ENCODE measurements around the gene HRH1.
"Not testable (repeated sequence)": the region's sequence is repeated elsewhere in the genome, so short reads cannot be mapped to it uniquely, and the experiment has no call there.

HRH1 gene

DNA sequence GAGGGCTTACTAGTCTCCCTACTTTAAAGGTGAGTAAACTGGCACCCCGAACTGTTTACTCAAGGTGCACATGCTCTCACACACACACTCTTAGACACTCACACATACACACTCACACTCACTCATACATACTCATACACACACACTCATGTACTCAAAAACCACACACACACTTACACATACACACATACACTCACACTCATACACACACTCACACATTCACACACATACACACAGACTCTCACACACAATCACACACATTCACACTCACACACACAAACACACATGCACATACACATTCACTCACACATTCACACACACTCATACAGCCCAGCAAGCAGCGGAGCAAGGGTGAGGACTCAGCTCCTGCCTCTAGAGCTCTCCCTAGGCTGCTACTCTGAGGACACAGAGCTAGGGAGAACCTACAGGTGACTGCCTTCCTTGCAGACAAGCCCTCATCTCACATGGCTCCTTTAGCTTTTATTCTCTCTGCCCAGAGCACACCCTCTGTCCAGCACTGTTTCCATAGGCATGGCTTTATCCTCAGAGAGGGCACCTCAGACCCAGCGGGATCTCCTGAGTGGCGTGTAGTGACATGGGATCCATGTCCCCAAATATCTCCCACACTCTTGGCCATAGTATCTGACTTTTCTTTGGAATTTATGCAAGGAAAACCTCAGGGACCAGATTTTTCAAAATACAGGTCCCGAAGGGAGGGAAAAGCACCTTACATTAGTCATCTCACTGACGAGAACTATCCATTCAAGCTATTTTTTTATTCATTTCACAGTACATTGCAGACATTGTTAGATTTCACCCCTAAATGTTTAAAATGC lies 91.8 kb downstream of the HRH1 start:
- H3K4me1 ChIP-seq (ENCODE audit: control insufficient read depth, insufficient read depth, low read length) = no peaks in the 10 kb centered on the region
- no peaks in the 10 kb centered on the region for H3K9me3 ChIP-seq (ENCODE audit: control insufficient read depth, insufficient read depth, low read length)
- no peaks in the 10 kb centered on the region for H3K27me3 ChIP-seq (ENCODE audit: control insufficient read depth, insufficient read depth, low read length)
- no peaks in the 10 kb centered on the region for H3K36me3 ChIP-seq (ENCODE audit: control insufficient read depth, insufficient read depth, low read length)
- no peak overlapping the region for H3K4me3 ChIP-seq (ENCODE audit: low read depth, low read length)
- no peak overlapping the region for H3K9ac ChIP-seq (ENCODE audit: low read depth, low read length)
- H3K27ac ChIP-seq (ENCODE audit: low read depth, low read length) = no peak overlapping the region

DNA sequence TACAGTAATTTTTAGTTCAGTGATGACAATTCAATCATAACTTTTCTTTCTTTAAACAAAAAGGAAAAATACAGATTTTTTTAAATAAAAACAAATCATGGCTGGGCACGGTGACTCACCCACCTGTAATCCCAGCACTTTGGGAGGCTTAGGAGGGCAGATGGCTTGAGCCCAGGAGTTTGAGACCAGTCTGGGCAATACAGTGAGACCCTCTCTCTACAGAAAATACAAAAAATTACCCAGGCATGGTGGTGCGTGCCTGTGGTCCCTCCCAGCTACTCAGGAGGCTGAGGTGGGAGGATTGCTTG lies 92.3 kb downstream of the HRH1 start:
- Histone ChIP-seq H3K9me3 (ENCODE audit: control insufficient read depth, insufficient read depth, low read length) (no peaks in the 10 kb centered on the region), H3K27ac (ENCODE audit: low read depth, low read length) (no peak overlapping the region), H3K4me1 (ENCODE audit: control insufficient read depth, insufficient read depth, low read length) (no peaks in the 10 kb centered on the region), H3K4me3 (ENCODE audit: low read depth, low read length) (no peak overlapping the region), H3K27me3 (ENCODE audit: control insufficient read depth, insufficient read depth, low read length) (no peaks in the 10 kb centered on the region), H3K9ac (ENCODE audit: low read depth, low read length) (no peak overlapping the region), H3K36me3 (ENCODE audit: control insufficient read depth, insufficient read depth, low read length) (no peaks in the 10 kb centered on the region)

DNA sequence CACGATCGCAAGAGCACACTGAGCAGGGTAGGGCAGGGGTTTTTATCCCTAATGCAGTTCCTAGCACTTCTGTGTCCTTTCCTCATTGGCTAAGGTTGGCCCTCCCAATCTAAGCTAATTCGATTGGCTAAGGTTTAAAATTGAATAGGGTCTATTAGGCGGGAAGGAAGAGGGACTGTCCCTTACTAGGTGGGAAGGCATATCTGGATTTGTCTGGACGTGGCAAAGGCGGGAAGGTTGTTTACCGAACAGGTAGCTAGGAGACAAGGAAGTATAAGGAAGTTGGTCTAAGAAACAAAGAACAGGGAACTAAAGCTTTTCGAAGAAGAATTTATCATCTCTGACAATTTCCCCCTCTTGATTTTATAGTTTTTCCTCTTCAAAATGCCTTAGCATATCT lies 93.1 kb downstream of the HRH1 start:
- Histone ChIP-seq H3K4me3 (ENCODE audit: low read depth, low read length) (no peak overlapping the region), H3K27ac (ENCODE audit: low read depth, low read length) (no peak overlapping the region), H3K36me3 (ENCODE audit: control insufficient read depth, insufficient read depth, low read length) (no peaks in the 10 kb centered on the region), H3K9me3 (ENCODE audit: control insufficient read depth, insufficient read depth, low read length) (no peaks in the 10 kb centered on the region), H3K9ac (ENCODE audit: low read depth, low read length) (no peak overlapping the region), H3K27me3 (ENCODE audit: control insufficient read depth, insufficient read depth, low read length) (no peaks in the 10 kb centered on the region), H3K4me1 (ENCODE audit: control insufficient read depth, insufficient read depth, low read length) (no peaks in the 10 kb centered on the region)

DNA sequence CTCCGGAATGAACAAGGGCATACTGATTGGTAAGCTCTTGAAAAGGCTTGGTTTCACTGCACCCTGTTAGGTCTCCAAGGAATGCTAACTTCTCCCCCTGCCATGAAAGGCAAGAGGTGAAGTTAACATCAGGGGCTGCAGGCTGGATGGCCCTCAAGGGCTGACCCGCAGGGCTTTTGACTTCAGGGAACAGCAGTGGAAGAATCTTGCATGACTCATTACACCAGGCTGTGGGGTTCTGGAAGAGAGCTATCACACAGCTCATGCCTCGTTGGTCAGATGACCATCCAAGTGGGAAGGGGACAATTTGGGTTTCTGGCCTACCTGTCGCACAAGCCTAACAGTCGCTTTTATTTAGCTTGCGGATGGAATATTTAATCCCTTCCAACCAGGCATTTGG lies 94.3 kb downstream of the HRH1 start:
- Histone ChIP-seq H3K9me3 (ENCODE audit: control insufficient read depth, insufficient read depth, low read length) (no peaks in the 10 kb centered on the region), H3K4me3 (ENCODE audit: low read depth, low read length) (no peak overlapping the region), H3K4me1 (ENCODE audit: control insufficient read depth, insufficient read depth, low read length) (no peaks in the 10 kb centered on the region), H3K36me3 (ENCODE audit: control insufficient read depth, insufficient read depth, low read length) (no peaks in the 10 kb centered on the region), H3K27ac (ENCODE audit: low read depth, low read length) (no peak overlapping the region), H3K27me3 (ENCODE audit: control insufficient read depth, insufficient read depth, low read length) (no peaks in the 10 kb centered on the region), H3K9ac (ENCODE audit: low read depth, low read length) (no peak overlapping the region)

DNA sequence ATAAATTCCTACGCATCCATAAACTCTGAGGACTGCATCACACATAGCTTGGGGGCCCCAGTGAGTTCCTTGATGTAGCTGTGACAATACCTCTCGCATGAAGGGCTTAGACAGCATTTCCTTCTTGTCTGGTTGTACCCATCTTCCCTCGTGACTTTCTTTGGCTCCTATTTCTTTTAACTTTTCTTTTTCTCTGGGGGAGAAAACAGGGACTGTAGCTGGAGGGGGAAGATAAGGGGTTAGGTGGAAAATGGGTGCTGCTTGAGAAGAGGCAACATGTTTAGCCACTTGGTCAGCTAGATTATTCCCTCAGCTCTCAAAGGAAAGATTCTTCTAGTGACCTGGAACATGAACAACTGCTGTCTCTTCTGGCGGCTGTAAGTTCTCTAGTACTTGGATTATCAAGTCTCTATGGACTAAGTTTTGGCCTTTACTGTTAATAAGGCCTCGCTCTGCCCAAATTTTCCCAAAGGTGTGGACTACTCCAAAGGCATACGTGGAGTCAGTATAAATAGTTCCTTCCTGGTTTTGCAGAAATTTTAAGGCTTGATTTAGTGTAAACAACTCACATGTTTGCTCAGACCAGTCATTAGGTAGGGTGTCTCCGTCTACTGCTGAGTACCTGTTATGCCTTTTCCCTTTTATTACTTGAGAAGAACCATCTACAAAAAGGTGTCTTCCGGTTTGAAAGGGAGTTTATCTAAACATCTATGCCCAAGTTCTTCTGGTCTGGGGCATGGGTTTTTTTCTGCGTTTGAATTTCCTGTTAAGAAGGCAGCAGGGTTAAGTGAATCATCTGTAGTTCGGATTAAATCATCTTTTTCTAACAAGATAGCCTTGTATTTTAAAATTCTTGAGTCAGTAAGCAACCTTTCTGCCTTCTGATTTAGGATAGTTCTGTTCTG lies 96.9 kb downstream of the HRH1 start:
- no peaks in the 10 kb centered on the region; the same call in 1 of the 2 replicates for H3K9me3 ChIP-seq (ENCODE audit: control insufficient read depth, insufficient read depth, low read length)
- no peak overlapping the region for H3K27ac ChIP-seq (ENCODE audit: low read depth, low read length)
- no peaks in the 10 kb centered on the region for H3K36me3 ChIP-seq (ENCODE audit: control insufficient read depth, insufficient read depth, low read length)
- no peaks in the 10 kb centered on the region for H3K4me1 ChIP-seq (ENCODE audit: control insufficient read depth, insufficient read depth, low read length)
- no peaks in the 10 kb centered on the region for H3K27me3 ChIP-seq (ENCODE audit: control insufficient read depth, insufficient read depth, low read length)
- H3K9ac ChIP-seq (ENCODE audit: low read depth, low read length) = no peak overlapping the region
- H3K4me3 ChIP-seq (ENCODE audit: low read depth, low read length) = no peak overlapping the region

DNA sequence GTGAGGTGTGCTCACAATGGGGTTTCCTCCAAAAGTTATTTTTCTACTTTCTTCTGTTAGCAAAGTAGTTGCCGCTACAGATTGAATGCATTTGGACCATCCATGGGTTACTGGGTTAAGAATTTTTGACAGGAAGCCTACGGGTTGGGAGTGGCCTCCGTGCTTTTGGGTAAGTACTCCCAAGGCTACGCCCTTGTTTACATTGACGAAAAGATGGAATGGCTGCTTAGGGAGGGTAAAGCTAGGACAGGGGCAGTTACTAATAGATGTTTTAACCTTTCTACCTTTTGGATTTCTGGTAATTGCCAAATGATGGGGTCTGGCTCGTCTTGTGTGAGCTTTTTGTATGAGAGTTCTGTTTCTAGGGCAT lies 97.5 kb downstream of the HRH1 start:
- Histone ChIP-seq H3K9me3 (ENCODE audit: control insufficient read depth, insufficient read depth, low read length) (no peaks in the 10 kb centered on the region; the same call in 1 of the 2 replicates), H3K27me3 (ENCODE audit: control insufficient read depth, insufficient read depth, low read length) (no peaks in the 10 kb centered on the region), H3K36me3 (ENCODE audit: control insufficient read depth, insufficient read depth, low read length) (no peaks in the 10 kb centered on the region), H3K4me1 (ENCODE audit: control insufficient read depth, insufficient read depth, low read length) (no peaks in the 10 kb centered on the region), H3K4me3 (ENCODE audit: low read depth, low read length) (no peak overlapping the region), H3K27ac (ENCODE audit: low read depth, low read length) (no peak overlapping the region), H3K9ac (ENCODE audit: low read depth, low read length) (no peak overlapping the region)

DNA sequence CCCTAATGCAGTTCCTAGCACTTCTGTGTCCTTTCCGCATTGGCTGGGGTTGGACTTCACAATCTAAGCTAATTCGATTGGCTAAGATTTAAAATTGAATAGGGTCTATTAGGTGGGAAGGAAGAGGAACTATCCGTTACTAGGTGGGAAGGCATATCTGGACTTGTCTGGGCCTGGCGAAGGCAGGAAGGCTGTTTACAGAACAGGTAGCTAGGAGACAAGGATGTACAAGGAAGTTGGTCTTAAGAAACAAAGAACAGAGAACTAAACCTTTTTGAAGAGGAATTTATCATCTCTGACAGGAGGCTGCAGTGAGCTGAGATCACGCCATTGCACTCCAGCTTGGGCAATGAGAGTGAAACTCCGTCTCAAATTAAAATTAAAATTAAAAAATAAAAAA lies 100.6 kb downstream of the HRH1 start:
- Histone ChIP-seq H3K9me3 (ENCODE audit: control insufficient read depth, insufficient read depth, low read length) (no peaks in the 10 kb centered on the region; the same call in 1 of the 2 replicates), H3K4me1 (ENCODE audit: control insufficient read depth, insufficient read depth, low read length) (no peaks in the 10 kb centered on the region), H3K27ac (ENCODE audit: low read depth, low read length) (no peak overlapping the region), H3K4me3 (ENCODE audit: low read depth, low read length) (no peak overlapping the region), H3K9ac (ENCODE audit: low read depth, low read length) (no peak overlapping the region), H3K36me3 (ENCODE audit: control insufficient read depth, insufficient read depth, low read length) (no peaks in the 10 kb centered on the region), H3K27me3 (ENCODE audit: control insufficient read depth, insufficient read depth, low read length) (no peaks in the 10 kb centered on the region)

DNA sequence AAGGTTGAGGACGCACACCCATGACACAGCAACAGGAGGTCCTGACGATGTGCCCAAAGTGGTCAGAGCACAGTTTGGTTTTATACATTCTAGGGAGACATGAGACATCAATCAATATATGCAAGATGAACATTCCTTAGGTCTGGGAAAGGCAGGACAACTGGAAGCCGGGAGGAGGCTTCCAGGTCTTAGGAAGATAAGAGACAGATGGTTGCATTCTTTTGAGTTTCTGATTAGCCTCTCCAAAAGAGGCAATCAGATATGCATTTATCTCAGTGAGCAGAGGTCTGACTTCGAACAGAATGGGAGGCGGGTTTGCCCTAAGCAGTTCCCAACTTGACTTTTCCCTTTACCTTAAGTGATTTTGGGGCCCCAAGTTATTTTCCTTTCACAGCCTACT lies 101.2 kb downstream of the HRH1 start:
- not testable (repeated sequence) for H3K36me3 ChIP-seq (ENCODE audit: control insufficient read depth, insufficient read depth, low read length); H3K27me3 ChIP-seq (ENCODE audit: control insufficient read depth, insufficient read depth, low read length); H3K4me3 ChIP-seq (ENCODE audit: low read depth, low read length); H3K4me1 ChIP-seq (ENCODE audit: control insufficient read depth, insufficient read depth, low read length); H3K27ac ChIP-seq (ENCODE audit: low read depth, low read length); H3K9ac ChIP-seq (ENCODE audit: low read depth, low read length); H3K9me3 ChIP-seq (ENCODE audit: control insufficient read depth, insufficient read depth, low read length)

DNA sequence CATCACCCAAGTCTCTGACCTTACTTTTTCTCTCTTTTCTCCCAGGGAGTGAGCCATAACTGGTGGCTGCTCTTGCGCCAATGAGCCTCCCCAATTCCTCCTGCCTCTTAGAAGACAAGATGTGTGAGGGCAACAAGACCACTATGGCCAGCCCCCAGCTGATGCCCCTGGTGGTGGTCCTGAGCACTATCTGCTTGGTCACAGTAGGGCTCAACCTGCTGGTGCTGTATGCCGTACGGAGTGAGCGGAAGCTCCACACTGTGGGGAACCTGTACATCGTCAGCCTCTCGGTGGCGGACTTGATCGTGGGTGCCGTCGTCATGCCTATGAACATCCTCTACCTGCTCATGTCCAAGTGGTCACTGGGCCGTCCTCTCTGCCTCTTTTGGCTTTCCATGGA lies 104.7 kb downstream of the HRH1 start:
- no peak overlapping the region for H3K9ac ChIP-seq (ENCODE audit: low read depth, low read length)
- H3K36me3 ChIP-seq (ENCODE audit: control insufficient read depth, insufficient read depth, low read length) = no peaks in the 10 kb centered on the region
- no peak overlapping the region for H3K27ac ChIP-seq (ENCODE audit: low read depth, low read length)
- H3K27me3 ChIP-seq (ENCODE audit: control insufficient read depth, insufficient read depth, low read length) = no peaks in the 10 kb centered on the region
- H3K4me1 ChIP-seq (ENCODE audit: control insufficient read depth, insufficient read depth, low read length) = no peaks in the 10 kb centered on the region
- no peaks in the 10 kb centered on the region; the same call in 1 of the 2 replicates for H3K9me3 ChIP-seq (ENCODE audit: control insufficient read depth, insufficient read depth, low read length)
- H3K4me3 ChIP-seq (ENCODE audit: low read depth, low read length) = no peak overlapping the region

DNA sequence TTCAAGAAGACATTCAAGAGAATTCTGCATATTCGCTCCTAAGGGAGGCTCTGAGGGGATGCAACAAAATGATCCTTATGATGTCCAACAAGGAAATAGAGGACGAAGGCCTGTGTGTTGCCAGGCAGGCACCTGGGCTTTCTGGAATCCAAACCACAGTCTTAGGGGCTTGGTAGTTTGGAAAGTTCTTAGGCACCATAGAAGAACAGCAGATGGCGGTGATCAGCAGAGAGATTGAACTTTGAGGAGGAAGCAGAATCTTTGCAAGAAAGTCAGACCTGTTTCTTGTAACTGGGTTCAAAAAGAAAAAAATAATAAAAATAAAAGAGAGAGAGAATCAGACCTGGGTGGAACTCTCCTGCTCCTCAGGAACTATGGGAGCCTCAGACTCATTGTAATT lies 106.2 kb downstream of the HRH1 start:
- no peaks in the 10 kb centered on the region for H3K9me3 ChIP-seq (ENCODE audit: control insufficient read depth, insufficient read depth, low read length)
- H3K27me3 ChIP-seq (ENCODE audit: control insufficient read depth, insufficient read depth, low read length) = no peaks in the 10 kb centered on the region
- H3K27ac ChIP-seq (ENCODE audit: low read depth, low read length) = no peak overlapping the region
- no peak overlapping the region for H3K4me3 ChIP-seq (ENCODE audit: low read depth, low read length)
- H3K9ac ChIP-seq (ENCODE audit: low read depth, low read length) = no peak overlapping the region
- H3K4me1 ChIP-seq (ENCODE audit: control insufficient read depth, insufficient read depth, low read length) = no peaks in the 10 kb centered on the region
- H3K36me3 ChIP-seq (ENCODE audit: control insufficient read depth, insufficient read depth, low read length) = no peaks in the 10 kb centered on the region

DNA sequence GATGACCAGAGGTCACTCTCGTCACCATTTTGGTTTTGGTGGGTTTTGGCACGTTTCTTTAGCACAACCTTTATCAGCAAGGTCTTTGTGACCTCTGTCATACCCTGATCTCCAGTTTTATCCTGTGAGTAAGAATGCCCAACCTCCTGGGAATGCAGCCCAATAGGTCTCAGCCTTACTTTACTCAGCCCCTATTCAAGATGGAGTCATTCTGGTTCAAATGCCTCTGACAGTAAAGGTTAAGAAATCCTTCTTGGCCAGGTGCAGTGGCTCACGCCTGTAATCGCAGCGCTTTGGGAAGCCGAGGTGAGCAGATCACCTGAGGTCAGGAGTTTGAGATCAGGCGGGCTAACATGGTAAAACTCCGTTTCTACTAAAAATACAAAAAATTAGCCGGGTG lies 114.7 kb downstream of the HRH1 start:
- Histone ChIP-seq H3K4me3 (ENCODE audit: low read depth, low read length) (no peak overlapping the region), H3K27me3 (ENCODE audit: control insufficient read depth, insufficient read depth, low read length) (no peaks in the 10 kb centered on the region), H3K4me1 (ENCODE audit: control insufficient read depth, insufficient read depth, low read length) (peaks cover 10% of the 10 kb centered on the region), H3K9ac (ENCODE audit: low read depth, low read length) (no peak overlapping the region), H3K9me3 (ENCODE audit: control insufficient read depth, insufficient read depth, low read length) (no peaks in the 10 kb centered on the region), H3K27ac (ENCODE audit: low read depth, low read length) (no peak overlapping the region), H3K36me3 (ENCODE audit: control insufficient read depth, insufficient read depth, low read length) (no peaks in the 10 kb centered on the region)
